ENCODE results near the gene TLE4. TPM values are rescaled to one million over a fixed set of nuclear protein-coding genes. Genes with fewer than 3 reads are reported as not detected.

Gene TLE4
- total RNA-seq, 2 donors from 2014 or later = 17.9 to 54.7 TPM

GRCh38 chr9:79573412-79573923 lies 1.7 kb downstream of the TLE4 start:
- ATAC-seq (no peak), DNase-seq (peak in 1 of 4 donors; percentile 43)
- Histone ChIP-seq H3K4me1 (peaks cover 19% of the 10 kb centered on the region), H3K27me3 (no peaks in the 10 kb centered on the region), H3K27ac (peak overlapping the region; percentile 60 to 94 (median 92)), H3K36me3 (replicated peaks in 1 of 2; ENCODE audit: insufficient read depth in 1 of 2, low read depth in 2 of 2) (no peaks in the 10 kb centered on the region), H3K9me3 (no peaks in the 10 kb centered on the region), H3K4me3 (peak overlapping the region; percentile 79 to 89)
- 1 to 6% methylated on average over 15 to 29 of the region's 29 CpGs for WGBS, 2 donors
- intact Hi-C loops (cut with DNase I) = no loop called here
- TF ChIP-seq POLR2A (IDR thresholded peaks at IDR 0.05) = no peak
- no peak for TF ChIP-seq CTCF (IDR thresholded peaks at IDR 0.05)

- DNase-seq = no peak
- Histone ChIP-seq H3K36me3 (replicated peaks in 1 of 2; ENCODE audit: insufficient read depth in 1 of 2, low read depth in 2 of 2) (no peaks in the 10 kb centered on the region), H3K27ac (peak overlapping the region in 1 of 4 donors; percentile 91), H3K4me1 (peaks cover 19% of the 10 kb centered on the region), H3K4me3 (no peak overlapping the region), H3K9me3 (no peaks in the 10 kb centered on the region), H3K27me3 (no peaks in the 10 kb centered on the region)
- no peak for TF ChIP-seq POLR2A (IDR thresholded peaks at IDR 0.05)
- no peak for TF ChIP-seq CTCF (IDR thresholded peaks at IDR 0.05)
- intact Hi-C loops (cut with DNase I) = no loop called here
- no peak for ATAC-seq
- 36 to 40% methylated on average over 5 of the region's 5 CpGs for WGBS, 2 donors
Measured at GRCh38 chr9:79574136-79574535, 2.4 kb downstream of the TLE4 start.

- intact Hi-C loops (cut with DNase I) = no loop called here
- no peak for ATAC-seq
- WGBS, 2 donors = 80% methylated on average over 3 of the region's 3 CpGs
Measured at GRCh38 chr9:79574781-79575180, 3.0 kb downstream of the TLE4 start.

GRCh38 chr9:79575547-79575946 lies 3.8 kb downstream of the TLE4 start:
- Histone ChIP-seq H3K9me3 (no peaks in the 10 kb centered on the region), H3K36me3 (replicated peaks in 1 of 2; ENCODE audit: insufficient read depth in 1 of 2, low read depth in 2 of 2) (no peaks in the 10 kb centered on the region), H3K4me3 (no peak overlapping the region), H3K27me3 (no peaks in the 10 kb centered on the region), H3K4me1 (peaks cover 24% of the 10 kb centered on the region), H3K27ac (no peak overlapping the region)
- ATAC-seq = no peak
- no peak for DNase-seq
- TF ChIP-seq CTCF (IDR thresholded peaks at IDR 0.05) (no peak), POLR2A (IDR thresholded peaks at IDR 0.05) (no peak)
- 77 to 78% methylated on average over 3 of the region's 3 CpGs for WGBS, 2 donors
- intact Hi-C loops (cut with DNase I) = no loop called here

More at GRCh38 chr9:79574781-79575180, 3.0 kb downstream of the TLE4 start:
- H3K36me3 ChIP-seq (replicated peaks in 1 of 2; ENCODE audit: insufficient read depth in 1 of 2, low read depth in 2 of 2) = no peaks in the 10 kb centered on the region
- H3K27me3 ChIP-seq = no peaks in the 10 kb centered on the region
- H3K9me3 ChIP-seq = no peaks in the 10 kb centered on the region
- H3K4me1 ChIP-seq = peaks cover 21% of the 10 kb centered on the region
- no peak for DNase-seq
- H3K27ac ChIP-seq = no peak overlapping the region
- no peak overlapping the region for H3K4me3 ChIP-seq
- TF ChIP-seq CTCF (IDR thresholded peaks at IDR 0.05) = no peak
- no peak for TF ChIP-seq POLR2A (IDR thresholded peaks at IDR 0.05)
